Hepatic stellate cell (primary cell): ENCODE results near the gene ELFN1.

Experiments
- DNase-seq: peaks from one replicate; pipeline ENCODE4 v3.0.0; 2011; ENCODE audit warnings: low spot score

Gene ELFN1

GRCh38 chr7:1642291-1642731 lies 27.8 kb upstream of the ELFN1 start:
- DNase-seq, result no peak

- DNase-seq, result no peak
Observed at GRCh38 chr7:1643270-1644092, 26.6 kb upstream of the ELFN1 start.

- no peak for DNase-seq
Observed at GRCh38 chr7:1644341-1645070, 25.6 kb upstream of the ELFN1 start.

GRCh38 chr7:1645071-1645409 lies 25.0 kb upstream of the ELFN1 start:
- no peak for DNase-seq

GRCh38 chr7:1645476-1645875 lies 24.6 kb upstream of the ELFN1 start:
- DNase-seq, result no peak

GRCh38 chr7:1646391-1646790 lies 23.7 kb upstream of the ELFN1 start:
- DNase-seq, result no peak

- DNase-seq, result peak; percentile 89
Observed at GRCh38 chr7:1646957-1647891, 22.9 kb upstream of the ELFN1 start.

- DNase-seq, result no peak
Observed at GRCh38 chr7:1647961-1648672, 22.0 kb upstream of the ELFN1 start.

GRCh38 chr7:1649751-1650326 lies 20.2 kb upstream of the ELFN1 start:
- no peak for DNase-seq

- no peak for DNase-seq
Observed at GRCh38 chr7:1650363-1651030, 19.6 kb upstream of the ELFN1 start.

GRCh38 chr7:1651031-1651446 lies 19.0 kb upstream of the ELFN1 start:
- DNase-seq, result no peak

- DNase-seq, result no peak
Observed at GRCh38 chr7:1651891-1652290, 18.2 kb upstream of the ELFN1 start.

- no peak for DNase-seq
Observed at GRCh38 chr7:1653500-1653899, 16.6 kb upstream of the ELFN1 start.

- DNase-seq, result no peak
Observed at GRCh38 chr7:1654111-1654510, 16.0 kb upstream of the ELFN1 start.

GRCh38 chr7:1654738-1655475 lies 15.2 kb upstream of the ELFN1 start:
- DNase-seq, result no peak

- DNase-seq, result no peak
Observed at GRCh38 chr7:1659696-1660095, 10.4 kb upstream of the ELFN1 start.

- DNase-seq, result no peak
Observed at GRCh38 chr7:1661461-1661860, 8.6 kb upstream of the ELFN1 start.

- no peak for DNase-seq
Observed at GRCh38 chr7:1662101-1662500, 8.0 kb upstream of the ELFN1 start.

- DNase-seq, result no peak
Observed at GRCh38 chr7:1662767-1663166, 7.3 kb upstream of the ELFN1 start.

- DNase-seq, result no peak
Observed at GRCh38 chr7:1663223-1663622, 6.9 kb upstream of the ELFN1 start.
